Measurements from ENCODE around the gene DCTPP1. TPM values are rescaled to one million over a fixed set of nuclear protein-coding genes. Genes with fewer than 3 reads are reported as not detected.
"Not testable (repeated sequence)": the region's sequence is repeated elsewhere in the genome, so short reads cannot be mapped to it uniquely, and the experiment has no call there.

The DCTPP1 gene
- total RNA-seq, 2 experiments from 2014 or later, result 89.3 to 102 TPM

DNA sequence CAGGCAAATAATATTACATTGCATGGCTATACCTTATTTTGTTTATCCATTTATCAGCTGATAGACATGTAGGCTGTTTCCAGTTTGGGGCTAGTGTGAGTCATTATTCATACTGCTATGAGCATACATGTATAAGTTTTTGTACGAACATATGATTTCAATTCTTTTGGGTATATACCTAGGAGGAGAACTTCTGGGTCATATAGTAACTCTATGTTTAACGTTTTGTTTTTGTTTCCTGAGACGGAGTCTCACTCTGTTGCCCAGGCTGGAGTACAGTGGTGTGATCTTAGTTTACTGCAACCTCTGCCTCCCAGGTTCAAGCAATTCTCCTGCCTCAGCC lies 40.3 kb upstream of the DCTPP1 start:
- ChIA-PET CTCF (interaction anchor here (0.6 to 2.3 kb wide), 7 partner anchors 9 to 105 kb away, joined by 3 to 13 read pairs (median 3); no protein-coding TSS in a partner anchor), POLR2A (interaction anchor here (0.6 kb wide), 1 partner anchor 20 kb away, joined by 3 read pairs; no protein-coding TSS in a partner anchor)
- H3K27ac Mint-ChIP-seq, result peak overlapping the region; percentile 98
- H3K4me3 Mint-ChIP-seq, result peak overlapping the region; percentile 39
- peak; percentile 32 for ATAC-seq
- no peaks in the 10 kb centered on the region for H3K27me3 Mint-ChIP-seq
- H3K4me1 Mint-ChIP-seq, result peaks cover 62% of the 10 kb centered on the region
- intact Hi-C loops (cut with DNase I, micrococcal nuclease), result loop anchor here (2.0 to 5.0 kb wide), 7 partner anchors 67 to 1978 kb away; partner anchors contain the start of genes APOBR (in 1 of the 2), CLN3 (in 1 of the 2) and TBX6 (in 1 of the 2)
- peaks cover 21% of the 10 kb centered on the region for H3K36me3 Mint-ChIP-seq (ENCODE audit: low read depth)
- DNase-seq, result peak; percentile 27
- H3K9me3 Mint-ChIP-seq (ENCODE audit: low read depth), result no peaks in the 10 kb centered on the region

DNA sequence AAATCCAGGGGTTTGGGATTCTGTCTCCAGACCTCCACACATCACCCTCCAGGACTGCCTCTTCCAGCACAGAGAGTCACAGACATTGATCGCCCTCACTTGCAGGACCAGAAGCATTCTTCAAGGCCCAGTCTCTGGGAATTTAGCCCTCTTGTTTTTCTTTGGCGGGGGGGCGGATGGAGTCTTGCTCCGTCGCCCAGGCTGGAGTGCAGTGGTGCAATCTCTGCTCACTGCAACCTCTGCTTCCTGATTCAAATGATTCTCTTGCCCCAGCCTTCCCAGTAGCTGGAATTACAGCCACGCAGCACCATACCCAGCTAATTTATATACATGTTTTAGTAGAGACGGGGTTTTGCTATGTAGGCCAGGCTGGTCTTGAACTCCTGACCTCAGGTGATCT lies 34.2 kb upstream of the DCTPP1 start:
- no peaks in the 10 kb centered on the region for H3K9me3 Mint-ChIP-seq (ENCODE audit: low read depth)
- no peak overlapping the region for H3K27ac Mint-ChIP-seq
- no peak for ATAC-seq
- ChIA-PET CTCF (no interaction called here), POLR2A (interaction anchor here (0.9 kb wide), 1 partner anchor 50 kb away, joined by 4 read pairs; no protein-coding TSS in a partner anchor)
- intact Hi-C loops (cut with DNase I, micrococcal nuclease), result no loop called here
- DNase-seq, result no peak
- no peaks in the 10 kb centered on the region for H3K36me3 Mint-ChIP-seq (ENCODE audit: low read depth)
- no peak overlapping the region for H3K4me3 Mint-ChIP-seq
- H3K27me3 Mint-ChIP-seq, result no peaks in the 10 kb centered on the region
- H3K4me1 Mint-ChIP-seq, result peaks cover 38% of the 10 kb centered on the region

- ATAC-seq; H3K4me3 Mint-ChIP-seq; H3K36me3 Mint-ChIP-seq (ENCODE audit: low read depth); DNase-seq; H3K27me3 Mint-ChIP-seq; H3K9me3 Mint-ChIP-seq (ENCODE audit: low read depth); H3K27ac Mint-ChIP-seq; intact Hi-C loops (cut with DNase I, micrococcal nuclease): not testable (repeated sequence)
- CTCF ChIA-PET, result interaction anchor here (1.2 to 7.0 kb wide), 3 partner anchors 9 to 31 kb away, joined by 3 to 39 read pairs (median 9); partner anchors contain the start of gene DCTPP1
- POLR2A ChIA-PET, result interaction anchor here (0.6 to 1.0 kb wide), 2 partner anchors 12 to 287 kb away, joined by 3 read pairs; partner anchors contain the start of gene PHKG2
- peaks cover 56% of the 10 kb centered on the region for H3K4me1 Mint-ChIP-seq
Measured at GRCh38 chr16:30461426-30461825, 31.6 kb upstream of the DCTPP1 start.

DNA sequence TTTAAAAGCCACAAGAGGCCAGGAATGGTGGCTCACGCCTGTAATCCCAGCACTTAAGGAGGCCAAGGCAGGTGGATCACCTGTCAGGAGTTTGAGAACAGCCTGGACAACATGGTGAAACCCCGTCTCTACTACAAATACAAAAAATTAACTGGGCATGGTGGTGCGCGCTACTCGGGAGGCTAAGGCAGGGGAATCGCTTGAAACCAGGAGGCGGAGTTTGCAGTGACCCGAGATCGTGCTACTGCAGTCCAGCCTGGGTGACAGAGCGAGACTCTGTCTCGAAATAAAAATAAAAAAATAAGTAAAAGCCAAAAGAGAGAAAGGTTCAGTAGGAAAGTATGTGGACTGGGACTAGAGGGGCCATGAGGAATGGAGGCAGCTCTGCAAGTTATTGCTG lies 29.6 kb upstream of the DCTPP1 start:
- ATAC-seq (no peak), DNase-seq (no peak)
- intact Hi-C loops (cut with DNase I, micrococcal nuclease), result loop anchor here in 1 of 2 experiments (2.0 to 5.0 kb wide), 2 partner anchors 25 to 68 kb away; partner anchors contain the start of gene ZNF768
- no peaks in the 10 kb centered on the region for H3K27me3 Mint-ChIP-seq
- H3K9me3 Mint-ChIP-seq (ENCODE audit: low read depth), result no peaks in the 10 kb centered on the region
- POLR2A ChIA-PET, result interaction anchor here (0.7 to 1.9 kb wide), 3 partner anchors 13 to 95 kb away, joined by 3 to 9 read pairs (median 4); partner anchors contain the start of gene ITGAL
- peaks cover 55% of the 10 kb centered on the region for H3K4me1 Mint-ChIP-seq
- H3K36me3 Mint-ChIP-seq (ENCODE audit: low read depth), result no peaks in the 10 kb centered on the region
- peak overlapping the region; percentile 95 for H3K27ac Mint-ChIP-seq
- CTCF ChIA-PET, result interaction anchor here (0.6 to 7.0 kb wide), 11 partner anchors 10 to 190 kb away, joined by 3 to 39 read pairs (median 4); partner anchors contain the start of genes DCTPP1, ITGAL and ZNF688
- peak overlapping the region; percentile 57 for H3K4me3 Mint-ChIP-seq

GRCh38 chr16:30458561-30459394 lies 28.9 kb upstream of the DCTPP1 start:
- intact Hi-C loops (cut with DNase I, micrococcal nuclease), result loop anchor here (1.0 to 5.0 kb wide), 4 partner anchors 13 to 69 kb away; partner anchors contain the start of genes DCTPP1 (in 1 of the 2) and ZNF768 (in 1 of the 2)
- Mint-ChIP-seq H3K27me3 (no peaks in the 10 kb centered on the region), H3K4me1 (peaks cover 59% of the 10 kb centered on the region), H3K27ac (peak overlapping the region; percentile 95), H3K36me3 (ENCODE audit: low read depth) (no peaks in the 10 kb centered on the region), H3K4me3 (peak overlapping the region; percentile 57), H3K9me3 (ENCODE audit: low read depth) (no peaks in the 10 kb centered on the region)
- ChIA-PET CTCF (interaction anchor here (0.6 to 7.0 kb wide), 16 partner anchors 9 to 235 kb away, joined by 3 to 39 read pairs (median 4); partner anchors contain the start of genes DCTPP1, ITGAL, SEPHS2 and ZNF688), POLR2A (interaction anchor here (0.9 to 2.4 kb wide), 5 partner anchors 14 to 123 kb away, joined by 3 to 11 read pairs (median 8); partner anchors contain the start of genes DCTPP1 and ITGAL)
- ATAC-seq (peak; percentile 96), DNase-seq (peak; percentile 94)

GRCh38 chr16:30457743-30458560 lies 28.1 kb upstream of the DCTPP1 start:
- no peak for ATAC-seq
- intact Hi-C loops (cut with DNase I, micrococcal nuclease), result loop anchor here (1.0 to 5.0 kb wide), 4 partner anchors 13 to 69 kb away; partner anchors contain the start of genes DCTPP1 (in 1 of the 2) and ZNF768 (in 1 of the 2)
- peaks cover 57% of the 10 kb centered on the region for H3K4me1 Mint-ChIP-seq

DNA sequence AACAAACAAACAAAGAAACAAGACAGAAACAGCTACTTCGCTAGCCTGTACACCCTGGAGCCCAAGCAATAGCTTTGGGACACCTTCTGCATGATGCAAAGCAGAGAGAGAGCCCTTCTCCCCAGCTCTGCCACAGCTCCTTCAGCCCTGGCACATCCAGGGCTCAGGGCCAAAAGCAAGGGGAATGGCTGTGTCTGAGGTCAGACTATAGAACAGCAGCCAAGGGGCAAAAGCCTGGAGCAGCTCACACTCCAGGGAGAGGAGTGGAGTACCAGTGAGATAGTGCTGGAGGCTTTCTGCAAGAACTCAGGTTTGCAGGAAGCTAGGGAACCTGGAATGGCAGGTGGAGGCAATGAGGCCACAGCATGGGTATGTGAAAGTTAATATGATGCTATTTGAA lies 27.4 kb upstream of the DCTPP1 start:
- POLR2A ChIA-PET, result interaction anchor here (0.6 to 2.4 kb wide), 4 partner anchors 17 to 420 kb away, joined by 3 to 11 read pairs (median 6); partner anchors contain the start of gene DCTPP1
- H3K4me1 Mint-ChIP-seq, result peaks cover 64% of the 10 kb centered on the region
- peak overlapping the region; percentile 76 for H3K27ac Mint-ChIP-seq
- ATAC-seq (no peak), DNase-seq (no peak)
- no peak overlapping the region for H3K4me3 Mint-ChIP-seq
- intact Hi-C loops (cut with DNase I, micrococcal nuclease), result loop anchor here in 1 of 2 experiments (5.0 kb wide), 1 partner anchor 70 kb away; the partner anchor contains the start of gene ZNF768
- no peaks in the 10 kb centered on the region for H3K27me3 Mint-ChIP-seq
- CTCF ChIA-PET, result interaction anchor here (0.7 to 7.0 kb wide), 9 partner anchors 8 to 153 kb away, joined by 3 to 39 read pairs (median 6); partner anchors contain the start of genes DCTPP1, ITGAL, SEPHS2 and ZNF689
- H3K36me3 Mint-ChIP-seq (ENCODE audit: low read depth), result no peaks in the 10 kb centered on the region
- H3K9me3 Mint-ChIP-seq (ENCODE audit: low read depth), result no peaks in the 10 kb centered on the region

More at GRCh38 chr16:30457743-30458560, 28.1 kb upstream of the DCTPP1 start:
- Mint-ChIP-seq H3K27me3 (no peaks in the 10 kb centered on the region), H3K36me3 (ENCODE audit: low read depth) (no peaks in the 10 kb centered on the region), H3K27ac (peak overlapping the region; percentile 95), H3K9me3 (ENCODE audit: low read depth) (no peaks in the 10 kb centered on the region), H3K4me3 (peak overlapping the region; percentile 57)
- no peak for DNase-seq
- POLR2A ChIA-PET, result interaction anchor here (0.6 to 2.4 kb wide), 7 partner anchors 14 to 420 kb away, joined by 3 to 11 read pairs (median 7); partner anchors contain the start of genes DCTPP1 and ITGAL
- CTCF ChIA-PET, result interaction anchor here (0.6 to 7.0 kb wide), 16 partner anchors 9 to 236 kb away, joined by 3 to 39 read pairs (median 6); partner anchors contain the start of genes DCTPP1, ITGAL, SEPHS2 and ZNF689

DNA sequence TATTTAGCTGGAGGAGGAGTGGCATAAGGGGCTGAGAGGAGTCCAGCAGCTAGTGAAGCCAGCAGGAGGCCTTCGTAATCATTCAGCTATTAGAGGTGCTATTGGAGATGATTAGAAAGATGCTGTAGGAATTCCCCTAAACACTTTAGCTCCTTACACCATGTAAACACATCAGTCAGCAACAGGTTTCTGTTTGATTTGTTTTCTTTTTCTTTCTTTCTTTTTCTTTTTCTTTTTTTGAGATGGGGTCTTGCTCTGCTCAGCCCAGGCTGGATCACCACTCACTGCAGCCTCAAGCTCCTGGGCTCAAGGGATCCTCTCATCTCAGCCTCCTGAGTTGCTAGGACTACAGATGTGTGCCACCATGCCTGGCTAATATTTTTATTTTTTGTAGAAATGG lies 26.5 kb upstream of the DCTPP1 start:
- DNase-seq, result no peak
- CTCF ChIA-PET, result interaction anchor here (0.9 to 7.0 kb wide), 9 partner anchors 9 to 154 kb away, joined by 3 to 39 read pairs (median 6); partner anchors contain the start of genes DCTPP1, ITGAL, SEPHS2 and ZNF689
- peak overlapping the region; percentile 83 for H3K27ac Mint-ChIP-seq
- H3K4me3 Mint-ChIP-seq, result no peak overlapping the region
- intact Hi-C loops (cut with DNase I, micrococcal nuclease), result loop anchor here in 1 of 2 experiments (5.0 kb wide), 1 partner anchor 71 kb away; the partner anchor contains the start of gene ZNF768
- POLR2A ChIA-PET, result interaction anchor here (0.6 to 1.3 kb wide), 2 partner anchors 17 to 712 kb away, joined by 3 to 5 read pairs; no protein-coding TSS in a partner anchor
- H3K4me1 Mint-ChIP-seq, result peaks cover 60% of the 10 kb centered on the region
- no peaks in the 10 kb centered on the region for H3K36me3 Mint-ChIP-seq (ENCODE audit: low read depth)
- no peak for ATAC-seq
- H3K9me3 Mint-ChIP-seq (ENCODE audit: low read depth), result no peaks in the 10 kb centered on the region
- no peaks in the 10 kb centered on the region for H3K27me3 Mint-ChIP-seq

- peaks cover 52% of the 10 kb centered on the region for H3K4me1 Mint-ChIP-seq
- CTCF ChIA-PET, result interaction anchor here (0.9 to 1.0 kb wide), 3 partner anchors 9 to 145 kb away, joined by 3 to 4 read pairs (median 3); no protein-coding TSS in a partner anchor
- ATAC-seq; POLR2A ChIA-PET; DNase-seq; H3K36me3 Mint-ChIP-seq (ENCODE audit: low read depth); H3K9me3 Mint-ChIP-seq (ENCODE audit: low read depth); H3K27me3 Mint-ChIP-seq: not testable (repeated sequence)
- intact Hi-C loops (cut with DNase I, micrococcal nuclease), result loop anchor here in 1 of 2 experiments (5.0 kb wide), 1 partner anchor 39 kb away; no protein-coding TSS in a partner anchor
- peak overlapping the region; percentile 21 for H3K4me3 Mint-ChIP-seq
- H3K27ac Mint-ChIP-seq, result peak overlapping the region; percentile 77
Measured at GRCh38 chr16:30452709-30453580, 23.1 kb upstream of the DCTPP1 start.

All from activated CD4-positive, alpha-beta T cell treated with anti-CD3 and anti-CD28 coated beads for 36 hours (primary cell).